Liver (tissue), 9 donors: Measurements from ENCODE around the gene BAG3. TPM values are rescaled to one million over a fixed set of nuclear protein-coding genes. Genes with fewer than 3 reads are reported as not detected.

Source experiments
- DNase-seq: peaks from one replicate; pipeline ENCODE4 v3.0.0-alpha.2; 2017; ENCODE audit warnings: low spot score
- H3K27ac ChIP-seq, 2 donors: one replicate each; pipeline ENCODE4 v1.7.0; 2013; ENCODE audit warnings: inconsistent platforms in 2 of 2, low read length in 2 of 2, control low read depth in 1 of 2, low read depth in 1 of 2, mild to moderate bottlenecking in 1 of 2
- H3K27me3 ChIP-seq, 4 donors: one replicate each; pipeline versions ENCODE4 v1.6.1 to v1.7.0; 2013; ENCODE audit warnings: low read length in 3 of 4, inconsistent platforms in 1 of 4, mild to moderate bottlenecking in 1 of 4, moderate library complexity in 1 of 4; ENCODE audit not compliant: control insufficient read depth in 4 of 4, insufficient read depth in 4 of 4
- H3K36me3 ChIP-seq, 4 donors: one replicate each; pipeline versions ENCODE4 v1.6.1 to v1.7.0; 2013; ENCODE audit warnings: low read length in 3 of 4, mild to moderate bottlenecking in 3 of 4, low read depth in 1 of 4, moderate library complexity in 1 of 4; ENCODE audit not compliant: control insufficient read depth in 4 of 4, insufficient read depth in 3 of 4
- H3K4me1 ChIP-seq, 4 donors: one replicate each; pipeline versions ENCODE4 v1.6.1 to v1.7.0; 2013; ENCODE audit warnings: low read length in 3 of 4, mild to moderate bottlenecking in 3 of 4, moderate library complexity in 1 of 4; ENCODE audit not compliant: control insufficient read depth in 4 of 4, insufficient read depth in 4 of 4
- H3K4me3 ChIP-seq, 3 donors: one replicate each; pipeline versions ENCODE4 v1.6.1 to v1.7.0; 2013; ENCODE audit warnings: low read length in 3 of 3, control low read depth in 1 of 3, low read depth in 1 of 3, mild to moderate bottlenecking in 1 of 3
- H3K9ac ChIP-seq, 2 donors: one replicate each; pipeline ENCODE4 v1.7.0; 2013; ENCODE audit warnings: low read length in 2 of 2, mild to moderate bottlenecking in 2 of 2, moderate library complexity in 2 of 2, control low read depth in 1 of 2, low read depth in 1 of 2
- H3K9me3 ChIP-seq, 4 donors: one replicate each; pipeline versions ENCODE4 v1.6.1 to v1.7.0; 2013; ENCODE audit warnings: low read length in 3 of 4; ENCODE audit not compliant: control insufficient read depth in 4 of 4
- ATF3 ChIP-seq: IDR thresholded peaks from 2 replicates; pipeline ENCODE4 v1.6.1; 2016; ENCODE audit warnings: antibody characterized with exemption
- CTCF ChIP-seq: fragments of 150-350 bp; IDR thresholded peaks from 2 replicates; pipeline ENCODE4 v1.5.1; 2017; ENCODE audit warnings: improper control_type of control experiment, low read depth, low read length; ENCODE audit not compliant: missing input control
- EGR1 ChIP-seq, 2 donors: IDR thresholded peaks; 2 replicates each; pipeline ENCODE4 v1.6.1; 2016 to 2018; ENCODE audit warnings: antibody characterized with exemption in 2 of 2, low read depth in 2 of 2
- FOXA1 ChIP-seq: IDR thresholded peaks from 2 replicates; pipeline ENCODE4 v1.6.1; 2016; ENCODE audit warnings: antibody characterized with exemption
- FOXA2 ChIP-seq: IDR thresholded peaks from 2 replicates; pipeline ENCODE4 v1.6.1; 2016; ENCODE audit warnings: antibody characterized with exemption
- GABPA ChIP-seq, 2 donors: IDR thresholded peaks in 1 of 2; conservative IDR thresholded peaks in 1 of 2; 2 replicates each; pipeline ENCODE4 v1.6.1; 2016; ENCODE audit warnings: antibody characterized with exemption in 2 of 2, mild to moderate bottlenecking in 1 of 2, moderate library complexity in 1 of 2
- HNF4A ChIP-seq, 2 donors: conservative IDR thresholded peaks; 2 replicates each; pipeline ENCODE4 v1.6.1; 2016; ENCODE audit warnings: antibody characterized with exemption in 2 of 2, mild to moderate bottlenecking in 2 of 2
- HNF4G ChIP-seq: IDR thresholded peaks from 2 replicates; pipeline ENCODE4 v1.6.1; 2016; ENCODE audit warnings: antibody characterized with exemption
- JUND ChIP-seq, 2 donors: IDR thresholded peaks; 2 replicates each; pipeline ENCODE4 v1.6.1; 2016; ENCODE audit warnings: antibody characterized with exemption in 2 of 2
- MAX ChIP-seq: IDR thresholded peaks from 2 replicates; pipeline ENCODE4 v1.6.1; 2016; ENCODE audit warnings: antibody characterized with exemption
- NR2F2 ChIP-seq: IDR thresholded peaks from 2 replicates; pipeline ENCODE4 v1.6.1; 2016; ENCODE audit warnings: antibody characterized with exemption
- RAD21 ChIP-seq, 2 donors: IDR thresholded peaks; 2 replicates each; pipeline ENCODE4 v1.6.1; 2016; ENCODE audit warnings: antibody characterized with exemption in 2 of 2, mild to moderate bottlenecking in 2 of 2
- REST ChIP-seq: IDR thresholded peaks from 2 replicates; pipeline ENCODE4 v1.6.1; 2016; ENCODE audit warnings: antibody characterized with exemption, mild to moderate bottlenecking
- RXRA ChIP-seq, 2 donors: IDR thresholded peaks; 2 replicates each; pipeline ENCODE4 v1.6.1; 2017 to 2018; ENCODE audit warnings: antibody characterized with exemption in 2 of 2, mild to moderate bottlenecking in 1 of 2
- SP1 ChIP-seq: IDR thresholded peaks from 2 replicates; pipeline ENCODE4 v1.6.1; 2018; ENCODE audit warnings: antibody characterized with exemption, mild to moderate bottlenecking
- TAF1 ChIP-seq: conservative IDR thresholded peaks from 2 replicates; pipeline ENCODE4 v1.6.1; 2016; ENCODE audit warnings: antibody characterized with exemption, mild to moderate bottlenecking
- YY1 ChIP-seq: IDR thresholded peaks from 2 replicates; pipeline ENCODE4 v1.6.1; 2016; ENCODE audit warnings: antibody characterized with exemption, mild to moderate bottlenecking
- ZBTB33 ChIP-seq: IDR thresholded peaks from 2 replicates; pipeline ENCODE4 v1.6.1; 2016; ENCODE audit warnings: antibody characterized with exemption
- WGBS: extraction: QIAGEN DNeasy Blood & Tissue Kit; methylation state at CpG from one replicate; pipeline ENCODE4 v1.1.7; 2013; 5-methylcytosine and 5-hydroxymethylcytosine counted together
- polyA plus RNA-seq, 2 donors: library from polyadenylated mRNA; stranded (reverse) in 1 of 2; unstranded in 1 of 2; fragments of 200-250 nt in 1 of 2; fragments of >200 nt in 1 of 2; fragmentation: Nextera tagmentation in 1 of 2; extraction: Ambion mirVana in 1 of 2; gene quantifications; one replicate each; pipeline versions ENCODE4 v1.2.1 to v1.2.3, GENCODE V29; 2013 to 2015
- total RNA-seq, 2 donors: library from RNA; depleted of rRNA; stranded (reverse); fragments of >200 nt; gene quantifications; one replicate each; pipeline ENCODE4 v1.2.3, GENCODE V29; 2014
- donor health status: healthy.
- donor health status: healthy.
- donor health status: healthy.
- donor health status: healthy.
- donor health status: healthy.

The BAG3 gene
- total and polyA plus RNA-seq, 4 donors, result 2.2 to 15.1 (median 6.3) TPM

- no peak overlapping the region for H3K4me3 ChIP-seq
- H3K27ac ChIP-seq, result no peak overlapping the region
- TF ChIP-seq GABPA (IDR thresholded peaks at IDR 0.05 in 1 of 2, conservative IDR thresholded peaks at IDR 0.05 in 1 of 2) (no peak), EGR1 (IDR thresholded peaks at IDR 0.05; ENCODE audit: low read depth in 2 of 2) (no peak), RXRA (IDR thresholded peaks at IDR 0.05) (no peak), YY1 (no peak), HNF4G (no peak), ATF3 (no peak), TAF1 (no peak), CTCF (no peak), JUND (IDR thresholded peaks at IDR 0.05) (no peak), ZBTB33 (no peak), RAD21 (IDR thresholded peaks at IDR 0.05) (no peak), SP1 (no peak), FOXA1 (no peak), NR2F2 (no peak), FOXA2 (no peak), MAX (no peak), REST (no peak), HNF4A (conservative IDR thresholded peaks at IDR 0.05) (no peak)
- no peak for DNase-seq
- H3K4me1 ChIP-seq, result peaks cover 8 to 34% (median 18%) of the 10 kb centered on the region in 4 donors
- WGBS, result 94% methylated on average over 2 of the region's 2 CpGs
- no peak overlapping the region for H3K9ac ChIP-seq
- peaks cover 0 to 8% (median 0%) of the 10 kb centered on the region in 4 donors for H3K36me3 ChIP-seq
- no peaks in the 10 kb centered on the region for H3K27me3 ChIP-seq
- no peaks in the 10 kb centered on the region for H3K9me3 ChIP-seq
These were observed 5.6 kb downstream of the BAG3 start for GRCh38 chr10:119656760-119657159.
